DOHH2 (cell line): ENCODE measurements around the gene LTA.

Experiments
- H3F3A ChIP-seq: fragments of 200-600 bp; sonication (generic), shearing (Covaris generic); 2 replicates; pipeline ENCODE4 v1.6.0; 2016; ENCODE audit warnings: antibody characterized with exemption, mild to moderate bottlenecking; ENCODE audit not compliant: control insufficient read depth, insufficient read depth
- H3K27ac ChIP-seq: fragments of 200-600 bp; sonication (generic); 2 replicates; pipeline ENCODE4 v1.5.1; 2014; ENCODE audit warnings: low read depth, mild to moderate bottlenecking, low read length, moderate library complexity
- H3K27me3 ChIP-seq: fragments of 200-600 bp; sonication (generic); 2 replicates; pipeline ENCODE4 v1.6.1; 2014; ENCODE audit warnings: mild to moderate bottlenecking, low read length, mixed read lengths; ENCODE audit not compliant: control insufficient read depth
- H3K36me3 ChIP-seq: fragments of 200-600 bp; sonication (generic); 2 replicates; pipeline ENCODE4 v1.6.1; 2014; ENCODE audit warnings: mild to moderate bottlenecking, low read length, moderate library complexity, mixed read lengths; ENCODE audit not compliant: control insufficient read depth
- H3K4me1 ChIP-seq: fragments of 200-600 bp; sonication (generic); 2 replicates; pipeline ENCODE4 v1.6.1; 2014; ENCODE audit warnings: mild to moderate bottlenecking, low read length, mixed read lengths; ENCODE audit not compliant: control insufficient read depth
- H3K4me2 ChIP-seq: fragments of 200-600 bp; sonication (generic); 2 replicates; pipeline ENCODE4 v1.6.0; 2014; ENCODE audit warnings: mild to moderate bottlenecking, low read length, moderate library complexity
- H3K4me3 ChIP-seq: fragments of 200-600 bp; sonication (generic); 2 replicates; pipeline ENCODE4 v1.5.1; 2014; ENCODE audit warnings: mild to moderate bottlenecking, low read length, mixed read lengths
- H3K79me2 ChIP-seq: fragments of 200-600 bp; sonication (generic); 2 replicates; pipeline ENCODE4 v1.6.1; 2014; ENCODE audit warnings: mild to moderate bottlenecking, low read length, mixed read lengths; ENCODE audit not compliant: control insufficient read depth
- H3K9me2 ChIP-seq: fragments of 200-600 bp; sonication (generic); replicated peaks from 2 replicates; pipeline ENCODE4 v1.6.1; 2014; ENCODE audit warnings: mild to moderate bottlenecking, low read length, mixed read lengths; ENCODE audit not compliant: control insufficient read depth
- H3K9me3 ChIP-seq: fragments of 200-600 bp; sonication (generic); 2 replicates; pipeline ENCODE4 v1.6.1; 2014; ENCODE audit warnings: antibody characterized with exemption, low read length, mixed read lengths; ENCODE audit not compliant: control insufficient read depth, insufficient read depth
- H4K20me1 ChIP-seq: fragments of 200-600 bp; sonication (generic); 2 replicates; pipeline ENCODE4 v1.6.0; 2014; ENCODE audit warnings: low read depth, mild to moderate bottlenecking, antibody characterized with exemption, low read length, moderate library complexity; ENCODE audit not compliant: control insufficient read depth, insufficient read depth
- EZH2phosphoT487 ChIP-seq: fragments of 200-600 bp; sonication (generic); IDR thresholded peaks from 2 replicates; pipeline ENCODE4 v1.6.1; 2017; ENCODE audit warnings: borderline replicate concordance, mild to moderate bottlenecking, antibody characterized with exemption, low read length, moderate library complexity, mixed read lengths
- TF ChIP-seq, protein P1 (sequence below): fragments of 200-600 bp; sonication (generic); IDR thresholded peaks from one replicate; pipeline ENCODE4 v1.5.1; 2014; ENCODE audit warnings: antibody characterized with exemption, mild to moderate bottlenecking, low read depth, low read length; ENCODE audit not compliant: poor library complexity, severe bottlenecking

The LTA gene

DNA sequence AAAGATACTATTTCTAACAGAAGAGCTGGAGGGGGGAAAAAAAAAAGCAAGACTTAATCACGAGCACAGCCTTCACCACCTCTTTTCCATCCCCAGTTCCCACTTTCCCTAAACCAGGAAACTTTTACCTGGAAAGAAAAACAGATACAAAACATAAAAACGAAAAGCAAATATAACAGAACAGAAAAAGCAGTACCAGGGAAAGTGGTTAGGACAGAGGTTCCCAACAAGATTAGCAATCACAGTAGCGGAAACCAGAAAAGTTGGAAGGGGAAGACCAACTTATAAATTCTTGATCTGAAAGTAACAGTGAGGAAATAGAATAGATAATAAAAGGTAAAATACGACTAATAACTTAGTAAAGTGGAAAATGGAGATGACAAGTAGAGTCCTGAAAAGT, 31.4 kb upstream of the LTA start:
- peaks cover 29% of the 10 kb centered on the region for H3F3A ChIP-seq
- H3K27ac ChIP-seq: peak overlapping the region; percentile 88; the same call in 1 of the 2 replicates
- no peaks in the 10 kb centered on the region for H3K9me3 ChIP-seq
- TF ChIP-seq, protein P1, sequence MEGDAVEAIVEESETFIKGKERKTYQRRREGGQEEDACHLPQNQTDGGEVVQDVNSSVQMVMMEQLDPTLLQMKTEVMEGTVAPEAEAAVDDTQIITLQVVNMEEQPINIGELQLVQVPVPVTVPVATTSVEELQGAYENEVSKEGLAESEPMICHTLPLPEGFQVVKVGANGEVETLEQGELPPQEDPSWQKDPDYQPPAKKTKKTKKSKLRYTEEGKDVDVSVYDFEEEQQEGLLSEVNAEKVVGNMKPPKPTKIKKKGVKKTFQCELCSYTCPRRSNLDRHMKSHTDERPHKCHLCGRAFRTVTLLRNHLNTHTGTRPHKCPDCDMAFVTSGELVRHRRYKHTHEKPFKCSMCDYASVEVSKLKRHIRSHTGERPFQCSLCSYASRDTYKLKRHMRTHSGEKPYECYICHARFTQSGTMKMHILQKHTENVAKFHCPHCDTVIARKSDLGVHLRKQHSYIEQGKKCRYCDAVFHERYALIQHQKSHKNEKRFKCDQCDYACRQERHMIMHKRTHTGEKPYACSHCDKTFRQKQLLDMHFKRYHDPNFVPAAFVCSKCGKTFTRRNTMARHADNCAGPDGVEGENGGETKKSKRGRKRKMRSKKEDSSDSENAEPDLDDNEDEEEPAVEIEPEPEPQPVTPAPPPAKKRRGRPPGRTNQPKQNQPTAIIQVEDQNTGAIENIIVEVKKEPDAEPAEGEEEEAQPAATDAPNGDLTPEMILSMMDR: no peak
- TF ChIP-seq EZH2phosphoT487: no peak
- H3K27me3 ChIP-seq: no peaks in the 10 kb centered on the region
- H4K20me1 ChIP-seq: peaks cover 38% of the 10 kb centered on the region
- peaks cover 47% of the 10 kb centered on the region for H3K4me1 ChIP-seq
- peak overlapping the region; percentile 98 for H3K4me3 ChIP-seq
- H3K36me3 ChIP-seq: peaks cover 73% of the 10 kb centered on the region
- H3K4me2 ChIP-seq: peak overlapping the region; percentile 70
- peaks cover 81% of the 10 kb centered on the region for H3K79me2 ChIP-seq
- no peaks in the 10 kb centered on the region for H3K9me2 ChIP-seq

DNA sequence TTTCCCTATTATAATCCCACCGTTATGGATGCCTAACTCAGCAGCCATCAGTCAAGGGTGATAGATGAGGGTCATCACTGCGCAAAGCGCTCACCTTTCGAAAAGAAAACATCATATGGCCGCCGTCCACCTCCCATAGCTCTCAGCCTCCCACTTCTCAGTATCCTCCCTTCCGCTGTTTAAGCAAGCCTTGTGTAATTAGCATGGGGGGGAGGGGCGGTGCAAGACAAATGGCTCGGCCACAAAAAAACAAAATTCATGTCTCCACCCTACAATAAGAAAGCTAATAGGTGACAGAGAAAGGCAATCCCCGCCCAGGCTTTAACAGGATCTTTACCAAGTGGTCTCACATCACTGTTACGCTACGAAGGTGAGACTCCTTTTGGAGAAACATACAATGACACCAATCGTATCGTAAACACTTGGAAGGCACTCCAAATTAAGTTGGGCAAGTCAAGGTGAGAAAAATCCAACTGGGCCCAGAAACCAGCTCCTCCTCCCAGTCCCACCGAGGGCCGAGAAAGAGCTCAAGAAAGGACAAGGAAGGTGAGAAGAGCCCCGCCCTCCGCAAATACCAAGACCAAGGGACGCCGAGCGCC, 30.9 kb upstream of the LTA start:
- Histone ChIP-seq H3K4me2 (peak overlapping the region; percentile 70), H3K9me2 (no peaks in the 10 kb centered on the region), H3K9me3 (no peaks in the 10 kb centered on the region), H3K36me3 (peaks cover 68% of the 10 kb centered on the region), H4K20me1 (peaks cover 33% of the 10 kb centered on the region), H3K79me2 (peaks cover 76% of the 10 kb centered on the region), H3K27me3 (no peaks in the 10 kb centered on the region), H3F3A (peaks cover 24% of the 10 kb centered on the region), H3K4me1 (peaks cover 48% of the 10 kb centered on the region), H3K27ac (peak overlapping the region; percentile 88), H3K4me3 (peak overlapping the region; percentile 98)
- TF ChIP-seq, protein P1: no peak
- no peak for TF ChIP-seq EZH2phosphoT487

DNA sequence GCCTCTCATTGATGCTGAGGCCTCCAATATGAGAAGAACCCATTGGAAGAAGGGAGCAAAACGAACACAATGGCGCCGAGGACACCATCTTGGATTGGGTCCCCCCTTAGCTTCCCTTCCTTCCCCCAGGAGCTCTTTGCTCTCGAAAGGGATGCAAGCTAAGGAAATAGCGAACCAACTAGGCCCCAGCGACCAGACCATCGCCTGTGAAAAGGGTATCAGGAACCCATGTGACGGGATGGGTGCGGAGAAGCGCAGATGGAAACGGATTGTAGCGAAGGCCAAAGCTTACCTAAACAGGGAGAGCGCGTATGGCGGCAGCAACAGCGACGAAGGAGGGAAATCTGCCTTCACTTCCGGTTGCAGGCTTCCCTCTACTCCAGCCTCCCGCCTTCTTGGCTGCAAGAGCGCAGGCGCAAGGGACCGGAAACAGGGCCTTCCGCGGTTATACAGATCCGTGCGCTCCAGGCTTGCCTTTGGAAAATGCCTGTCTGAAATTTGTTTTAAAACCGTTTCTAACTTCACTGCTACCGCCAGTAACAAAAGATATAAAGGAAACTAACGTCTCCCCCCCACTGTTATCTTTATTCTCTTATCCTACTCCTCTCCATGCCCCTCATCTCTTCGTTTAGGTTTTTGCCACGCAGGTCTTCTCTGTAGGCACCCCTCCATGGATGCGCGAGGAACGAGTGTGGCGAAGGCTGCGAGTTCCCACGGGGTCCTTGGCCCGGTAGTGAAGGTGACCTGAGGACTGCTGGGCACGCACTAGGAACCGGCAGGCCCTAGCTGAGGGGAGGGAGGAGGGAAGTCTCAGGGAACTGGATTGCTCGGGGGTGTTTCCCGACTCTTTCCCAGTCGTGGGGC, 30.2 kb upstream of the LTA start, which contains the start of gene DDX39B:
DDX39B (minus strand) TSS at position 346 of the 864 bp plus-strand sequence. CDS start 1,471 bp downstream, outside the sequence.
- Histone ChIP-seq H4K20me1 (peaks cover 28% of the 10 kb centered on the region), H3K4me2 (peak within 1 kb of the TSS; percentile 70), H3K36me3 (peaks cover 61% of the 10 kb centered on the region), H3K4me1 (peaks cover 54% of the 10 kb centered on the region), H3K4me3 (peak within 1 kb of the TSS; percentile 98), H3K79me2 (peaks cover 68% of the 10 kb centered on the region), H3K27me3 (no peaks in the 10 kb centered on the region), H3F3A (peaks cover 20% of the 10 kb centered on the region), H3K9me2 (no peaks in the 10 kb centered on the region), H3K9me3 (no peaks in the 10 kb centered on the region), H3K27ac (peak within 1 kb of the TSS; percentile 88)
- no peak for TF ChIP-seq EZH2phosphoT487
- TF ChIP-seq, protein P1: peak; percentile 16
